T1000 (cell line): ENCODE data around the gene TWSG1.
"Not testable (repeated sequence)": the region's sequence is repeated elsewhere in the genome, so short reads cannot be mapped to it uniquely, and the experiment has no call there.

ENCODE experiments used
- DNase-seq: peaks from one replicate; lab custom pipeline; 2025; ENCODE audit warnings: mixed read lengths; lab: John Stamatoyannopoulos, UW

TWSG1 gene

DNA sequence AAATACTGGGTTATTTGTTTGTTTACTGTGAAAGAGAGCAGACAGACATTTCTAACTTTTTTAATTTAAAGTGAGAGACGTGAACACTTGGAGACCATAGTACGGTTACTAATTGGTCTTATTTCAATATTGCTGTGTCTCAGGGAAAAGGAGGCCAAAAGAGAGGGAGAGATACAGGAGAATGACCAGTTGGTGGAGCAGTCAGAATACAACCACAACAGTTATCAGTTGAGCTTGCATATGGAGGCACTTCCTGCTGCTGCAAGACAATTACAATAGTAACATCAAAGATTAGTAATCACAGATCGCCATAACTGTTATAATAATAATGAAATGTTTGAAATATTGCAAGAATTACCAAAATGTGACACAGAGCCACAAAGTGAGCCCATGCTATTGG, 58.2 kb downstream of the TWSG1 start:
- DNase-seq: no peak

GRCh38 chr18:9394046-9394445, 59.5 kb downstream of the TWSG1 start:
- DNase-seq: no peak

DNA sequence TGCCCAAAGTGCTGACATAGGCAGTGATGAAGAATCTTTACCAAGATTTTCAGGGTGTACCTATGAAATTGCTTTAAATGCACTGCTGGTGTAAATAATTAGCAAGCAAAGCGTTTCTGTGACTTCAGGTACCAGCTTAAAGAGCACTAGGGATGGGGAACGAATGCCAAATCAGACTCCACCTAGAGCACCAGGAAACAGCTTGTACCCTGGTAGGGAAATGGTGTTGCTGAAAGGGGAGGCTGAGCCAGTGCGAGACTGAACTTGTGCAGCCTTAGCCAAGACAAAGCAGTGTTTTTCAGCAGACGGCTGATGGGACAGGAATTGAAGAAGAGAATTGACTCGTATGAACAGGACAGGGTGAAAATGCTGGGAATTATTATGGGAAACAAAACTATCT, 65.6 kb downstream of the TWSG1 start:
- DNase-seq: no peak

DNA sequence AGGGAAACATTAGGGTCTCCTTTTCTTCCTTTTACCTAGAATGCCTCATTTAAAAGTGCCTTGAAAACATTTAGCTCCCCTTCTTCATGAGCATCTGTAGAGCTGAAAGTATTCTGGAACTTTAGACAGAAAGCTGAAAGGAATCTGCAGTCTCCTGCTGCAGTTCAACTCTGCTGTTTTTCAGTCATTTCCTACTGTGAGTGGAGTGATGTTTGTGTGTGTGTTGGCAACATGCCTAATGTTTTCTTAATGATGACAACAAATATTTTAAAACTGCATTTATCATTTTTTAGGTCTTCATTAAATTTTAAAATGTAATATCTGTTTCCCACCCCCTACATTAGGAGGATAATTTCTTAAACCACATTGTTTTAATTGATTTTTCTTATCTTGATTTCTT, 66.6 kb downstream of the TWSG1 start:
- DNase-seq: no peak

DNA sequence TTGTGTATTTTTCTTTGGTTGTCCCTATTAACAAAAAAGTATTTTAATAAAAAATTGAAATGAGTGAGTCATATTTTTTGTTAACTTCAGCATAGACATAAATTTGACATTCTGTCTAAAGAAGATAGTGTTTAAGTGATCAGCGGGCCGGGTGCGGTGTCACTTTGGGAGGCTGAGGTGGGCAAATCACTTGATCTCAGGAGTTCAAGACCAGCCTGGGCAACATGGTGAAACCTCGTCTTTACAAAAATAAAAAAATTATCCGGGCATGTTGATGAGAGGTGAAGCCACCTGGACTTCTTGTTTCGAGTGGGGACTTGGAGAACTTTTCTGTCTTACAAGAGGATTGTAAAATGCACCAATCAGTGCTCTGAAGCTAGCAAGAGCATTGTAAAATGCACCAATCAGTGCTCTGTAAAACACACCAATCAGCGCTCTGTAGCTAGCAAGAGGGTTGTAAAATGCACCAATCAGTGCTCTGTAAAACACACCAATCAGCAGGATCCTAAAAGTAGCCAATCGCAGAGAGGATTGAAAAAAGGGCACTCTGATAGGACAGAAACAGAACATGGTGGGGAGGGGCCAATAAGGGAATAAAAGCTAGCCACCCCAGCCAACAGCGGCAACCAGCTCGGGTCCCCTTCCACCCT, 67.9 kb downstream of the TWSG1 start:
- not testable (repeated sequence) for DNase-seq

DNA sequence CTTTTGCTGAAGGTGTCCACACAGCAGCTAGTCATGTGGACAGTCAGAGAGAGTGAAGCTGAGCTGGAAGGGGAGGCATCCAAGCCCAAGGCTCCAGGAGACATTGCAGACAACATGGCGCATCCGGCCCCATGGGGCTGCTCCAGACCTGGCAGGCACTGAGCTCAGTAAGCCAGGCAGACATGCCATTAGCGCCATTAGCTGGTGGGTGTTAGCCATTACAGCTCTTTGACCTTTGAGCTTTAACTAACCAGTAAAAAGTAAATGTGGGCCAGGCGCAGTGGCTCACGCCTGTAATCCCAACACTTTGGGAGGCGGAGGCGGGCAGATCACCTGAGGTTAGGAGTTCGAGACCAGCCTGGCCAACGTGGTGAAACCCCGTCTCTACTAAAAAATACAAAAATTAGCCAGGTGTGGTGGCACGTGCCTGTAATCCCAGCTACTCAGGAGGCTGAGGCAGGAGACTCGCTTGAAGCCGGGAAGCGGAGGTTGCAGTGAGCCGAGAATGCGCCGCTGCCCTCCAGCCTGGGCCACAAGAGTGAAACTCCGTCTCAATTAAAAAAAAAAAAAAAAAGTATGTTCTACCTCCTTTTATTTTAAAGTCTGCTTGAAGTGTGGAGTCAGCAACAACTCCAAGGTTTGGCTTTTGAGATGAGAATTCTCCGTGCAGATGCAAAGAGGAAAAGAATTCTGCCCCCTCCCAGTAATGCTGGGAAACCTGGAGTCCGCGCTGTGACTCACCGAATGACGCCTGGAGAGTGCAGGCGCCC, 69.4 kb downstream of the TWSG1 start:
- no peak for DNase-seq

- DNase-seq: no peak
Measured at GRCh38 chr18:9404565-9405060, 70.0 kb downstream of the TWSG1 start.

- no peak for DNase-seq
Measured at GRCh38 chr18:9405130-9405529, 70.6 kb downstream of the TWSG1 start.

GRCh38 chr18:9405977-9406376, 71.4 kb downstream of the TWSG1 start:
- no peak for DNase-seq

DNA sequence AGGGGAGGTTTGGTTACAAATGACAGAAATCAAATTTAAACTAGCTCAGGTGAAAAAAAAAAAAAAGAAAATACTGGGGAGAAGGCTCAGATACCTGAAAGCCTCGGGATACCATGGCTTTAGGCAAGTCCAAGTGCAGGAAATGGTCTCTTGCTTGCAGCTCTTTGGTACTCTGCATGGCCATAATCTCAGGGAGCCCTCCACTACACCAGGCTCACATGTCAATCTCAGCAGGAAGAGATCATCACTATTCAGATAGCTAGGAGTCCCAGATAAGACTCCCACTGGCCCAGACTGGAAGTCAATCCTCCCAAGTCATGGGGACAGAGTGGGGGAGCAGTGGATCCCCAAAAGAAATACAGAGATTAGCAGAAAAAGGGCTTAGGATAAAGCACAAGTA, 75.9 kb downstream of the TWSG1 start:
- no peak for DNase-seq

DNA sequence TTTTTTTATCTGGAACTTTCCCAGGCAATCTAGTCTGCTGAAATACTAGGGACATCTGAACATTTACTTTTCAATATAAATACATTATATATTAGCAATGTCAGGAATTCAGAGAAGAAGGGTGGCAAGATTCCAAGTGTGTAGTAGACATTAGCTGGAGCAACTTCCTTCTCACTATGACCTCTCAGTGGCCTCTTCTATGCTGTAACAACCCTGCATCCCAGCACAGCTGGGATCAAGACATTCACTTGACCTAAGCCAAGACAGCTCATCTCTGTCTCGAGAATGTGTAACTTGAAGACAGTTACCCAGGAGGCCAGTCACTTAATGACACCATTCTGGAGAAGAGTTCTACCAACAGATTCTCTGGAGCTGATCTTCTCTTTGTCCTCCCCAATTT, 79.0 kb downstream of the TWSG1 start:
- DNase-seq: no peak

GRCh38 chr18:9416563-9417072, 82.0 kb downstream of the TWSG1 start:
- DNase-seq: no peak

DNA sequence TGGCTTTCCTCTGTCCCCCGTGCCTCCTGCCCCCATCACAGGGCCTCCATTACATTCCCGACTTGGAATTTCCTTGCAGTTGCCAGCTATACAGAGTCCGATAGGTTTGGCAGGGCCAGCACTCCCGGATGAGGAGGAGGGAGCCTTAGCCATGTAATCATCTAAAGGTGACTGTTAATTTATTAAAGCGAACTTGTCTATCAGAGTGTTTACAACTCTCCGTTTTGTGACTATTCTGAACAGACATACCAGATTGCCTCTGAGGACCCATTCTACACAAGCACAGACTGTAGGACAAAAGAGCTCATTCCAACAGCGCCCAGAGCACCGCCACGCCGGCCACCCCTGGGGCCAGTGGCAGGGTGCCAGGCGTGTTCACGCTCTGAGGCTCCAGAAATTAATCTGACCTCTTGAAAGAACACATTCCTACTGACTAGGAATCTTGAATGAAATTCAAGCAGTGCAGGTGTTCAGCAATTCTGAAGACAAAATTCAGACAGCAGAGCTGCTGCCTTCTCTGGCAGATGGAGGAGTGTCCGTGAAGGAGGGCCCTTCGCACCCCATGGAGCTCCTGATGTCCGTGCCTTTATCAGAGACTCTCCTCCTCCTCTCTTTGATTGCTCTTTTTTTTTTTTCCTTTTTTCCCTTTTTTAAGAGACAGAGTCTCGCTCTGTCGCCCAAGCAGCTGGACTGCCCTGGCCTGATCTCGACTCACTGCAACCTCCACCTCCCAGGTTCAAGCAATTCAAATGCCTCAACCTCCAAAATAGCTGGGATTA, 82.7 kb downstream of the TWSG1 start:
- DNase-seq: no peak

- no peak for DNase-seq
Measured at GRCh38 chr18:9418047-9418690, 83.6 kb downstream of the TWSG1 start.

- no peak for DNase-seq
Measured at GRCh38 chr18:9419956-9420631, 85.5 kb downstream of the TWSG1 start.

GRCh38 chr18:9421096-9421900, 86.7 kb downstream of the TWSG1 start:
- no peak for DNase-seq

DNA sequence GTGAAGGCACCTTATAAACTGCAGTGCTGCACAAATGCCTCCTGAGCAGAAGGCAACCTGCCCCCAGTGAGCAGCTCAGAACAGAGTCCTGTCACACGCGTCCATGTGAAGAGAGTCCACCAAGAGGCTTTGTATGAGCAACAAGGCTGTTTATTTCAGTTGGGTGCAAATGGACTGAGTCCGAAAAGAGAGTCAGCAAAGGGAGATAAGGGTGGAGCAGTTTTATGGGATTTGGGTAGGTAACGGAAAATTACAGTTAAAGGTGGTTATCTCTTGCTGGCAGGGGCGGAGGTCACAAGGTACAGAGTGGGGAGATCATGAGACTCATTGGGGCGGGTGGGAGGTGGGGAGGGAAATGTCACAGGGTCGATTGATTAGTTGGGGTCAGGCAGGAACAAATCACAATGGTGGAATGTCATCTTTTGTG, 87.3 kb downstream of the TWSG1 start:
- DNase-seq: no peak

GRCh38 chr18:9422816-9423519, 88.4 kb downstream of the TWSG1 start:
- no peak for DNase-seq

GRCh38 chr18:9423648-9424047, 89.1 kb downstream of the TWSG1 start:
- not testable (repeated sequence) for DNase-seq

GRCh38 chr18:9424235-9424634, 89.7 kb downstream of the TWSG1 start:
- not testable (repeated sequence) for DNase-seq
